Measurements from ENCODE around the gene SIRPD.

- TF ChIP-seq CTCF (IDR thresholded peaks at IDR 0.05) (no peak), EZH2 (IDR thresholded peaks at IDR 0.05; ENCODE audit: borderline replicate concordance, insufficient read depth, low read depth, low read length, poor library complexity, severe bottlenecking) (no peak)
Measured at GRCh38 chr20:1588533-1589460, 31.3 kb upstream of the SIRPD start.
